HG02938 (cell line): ENCODE results near the gene LNX1.

Experiments used
- ATAC-seq: cut with Tn5 transposase; IDR thresholded peaks from one replicate; pipeline ENCODE4 v1.9.1; 2021; ENCODE audit warnings: mild to moderate bottlenecking, moderate library complexity; ENCODE audit not compliant: unreplicated experiment

LNX1 gene

DNA sequence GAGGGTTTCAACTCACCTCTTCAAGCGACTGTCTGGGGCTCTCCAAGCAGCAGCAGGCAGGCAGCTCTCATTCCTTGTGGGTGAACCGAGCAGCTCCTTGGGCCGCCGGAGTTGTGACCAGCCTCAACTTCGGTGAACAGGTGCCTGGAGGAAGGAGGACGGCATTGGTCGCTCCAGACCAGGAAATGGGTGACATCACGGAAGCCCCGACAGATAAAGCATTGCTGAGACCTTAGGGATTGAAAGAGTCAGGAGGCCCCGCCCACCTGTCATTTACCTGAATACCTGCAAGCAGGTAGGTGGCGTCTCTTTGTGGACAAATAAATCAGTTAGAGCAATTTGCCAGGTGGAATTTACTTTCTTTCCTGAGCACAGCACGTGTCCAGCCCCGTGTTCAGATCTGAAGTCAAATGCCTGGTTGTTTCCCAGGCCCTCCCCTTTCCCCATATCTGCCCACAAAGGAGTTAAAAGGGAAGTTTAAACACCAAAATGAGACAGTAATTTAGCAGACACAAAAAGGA is at the start of gene LNX1:
Gene LNX1 (minus strand): TSS at position 115 of the 521 bp plus-strand sequence. CDS start 17,484 bp downstream, outside the sequence.
- ATAC-seq = no peak

DNA sequence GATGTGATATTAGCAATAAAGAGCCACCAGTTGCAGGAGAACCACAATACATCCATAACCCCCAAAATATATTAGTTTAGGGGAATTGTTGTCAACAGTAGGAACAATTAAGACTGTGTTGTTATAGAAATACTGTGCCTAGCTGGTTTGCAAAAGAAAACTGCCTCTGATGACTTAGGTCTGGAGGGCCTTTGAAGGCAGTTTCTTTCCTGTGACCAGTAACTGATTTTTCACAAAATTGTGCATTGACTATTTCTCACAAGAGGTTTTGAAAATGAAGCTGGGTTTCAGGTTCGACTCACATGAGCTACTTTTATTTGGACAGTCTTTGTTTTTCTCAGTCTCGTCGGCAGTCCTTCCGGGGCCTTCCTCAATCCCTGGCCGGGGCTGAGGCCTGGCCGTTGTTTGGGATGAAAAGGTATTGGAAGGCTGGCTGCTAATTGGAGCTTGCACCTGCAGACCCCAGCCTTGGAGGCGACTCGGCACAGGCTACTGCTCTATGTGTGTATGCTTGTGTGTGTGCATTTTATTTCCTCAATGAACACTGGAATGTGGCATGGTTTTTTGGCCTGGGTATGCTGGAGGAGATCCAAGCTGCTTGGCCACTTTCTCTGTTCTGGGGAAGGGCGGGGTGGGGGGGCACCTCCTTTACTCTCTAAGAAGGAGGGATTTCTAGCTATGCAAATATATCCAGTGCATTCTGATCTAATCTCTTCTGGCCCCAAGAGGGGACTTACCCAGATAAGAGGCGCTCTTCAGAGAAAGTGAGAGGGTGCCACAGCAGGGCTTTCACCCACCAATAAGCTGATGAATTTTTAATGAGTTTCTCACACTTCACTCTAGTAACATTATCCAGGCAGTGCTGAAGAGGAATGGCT is 49.5 kb upstream of the LNX1 start:
- ATAC-seq = peak; percentile 79

DNA sequence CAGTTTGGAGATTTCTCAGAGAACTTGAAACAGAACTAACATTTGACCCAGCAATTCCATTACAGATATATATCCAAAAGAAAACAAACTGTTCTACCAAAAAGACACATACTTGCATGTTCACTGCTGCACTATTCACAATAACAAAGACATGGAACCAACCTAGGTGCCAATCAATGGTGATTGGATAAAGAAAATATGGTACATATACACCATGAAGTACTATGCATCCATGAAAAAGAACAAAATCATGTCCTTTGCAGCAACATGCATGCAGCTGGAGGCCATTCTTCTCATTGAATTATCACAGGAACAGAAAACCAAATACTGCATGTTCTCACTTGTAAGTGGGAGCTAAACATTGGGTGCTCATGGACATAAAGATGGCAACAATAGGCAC is 47.6 kb upstream of the LNX1 start:
- ATAC-seq = no peak

- no peak for ATAC-seq
Measured at GRCh38 chr4:53637348-53637747, 46.1 kb upstream of the LNX1 start.

DNA sequence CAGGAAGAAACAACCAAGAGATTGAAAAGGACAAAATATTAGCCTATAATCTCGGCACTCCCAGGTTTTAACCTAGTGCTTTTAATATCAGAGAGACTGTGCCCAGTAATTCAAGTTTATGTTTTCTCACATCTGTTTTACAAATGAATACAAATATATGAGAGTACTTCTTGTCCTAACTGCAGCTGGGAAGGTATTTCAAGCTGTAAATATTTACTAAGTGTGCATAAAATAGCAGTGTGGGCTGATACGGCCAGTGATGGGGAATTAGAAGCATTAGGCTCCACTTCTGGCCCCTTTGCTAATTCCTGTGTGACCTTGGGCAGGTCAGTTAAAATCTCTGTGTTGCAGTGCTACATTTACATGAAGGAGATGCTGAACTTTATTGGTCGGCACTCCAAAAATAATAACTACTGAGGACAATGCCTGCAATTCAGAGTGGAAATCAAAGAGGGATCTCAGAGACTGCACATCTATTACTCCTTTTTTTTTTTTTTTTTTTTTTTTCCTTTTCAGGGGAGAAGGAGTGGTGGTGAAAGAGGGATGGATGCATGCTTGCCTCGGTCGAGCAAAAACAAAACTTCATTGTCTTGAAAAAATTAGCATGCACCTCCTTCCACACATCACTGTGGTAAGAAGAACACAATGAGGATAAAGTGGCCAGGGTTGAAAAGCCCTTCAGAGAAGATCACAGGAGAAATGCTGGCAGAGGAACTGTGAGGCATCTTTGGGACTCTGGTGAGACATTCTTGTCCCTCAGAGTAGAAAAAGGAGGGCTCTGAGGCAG is 44.6 kb upstream of the LNX1 start:
- no peak for ATAC-seq

DNA sequence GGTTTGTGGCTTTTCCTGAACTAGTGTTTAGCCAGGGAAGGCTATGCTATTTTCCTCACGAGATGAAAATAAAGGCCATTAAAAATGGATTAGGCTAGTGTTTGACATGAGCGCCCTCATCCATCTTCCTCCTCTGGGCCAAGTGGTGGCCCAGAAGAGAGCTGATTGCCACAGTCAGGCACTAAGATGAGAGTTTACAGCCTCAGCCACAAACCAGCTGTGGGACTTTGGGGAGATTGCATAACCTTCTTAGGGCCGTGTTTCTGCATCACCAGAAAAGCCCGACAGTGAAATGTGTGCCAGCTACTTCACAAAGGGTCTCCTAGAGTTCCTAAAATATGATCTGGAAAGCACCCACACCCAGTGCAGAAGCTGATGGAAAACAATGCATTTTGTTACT is 42.3 kb upstream of the LNX1 start:
- no peak for ATAC-seq

- no peak for ATAC-seq
Measured at GRCh38 chr4:53629296-53629695, 38.0 kb upstream of the LNX1 start.

GRCh38 chr4:53626491-53626890 is 35.2 kb upstream of the LNX1 start:
- no peak for ATAC-seq

- no peak for ATAC-seq
Measured at GRCh38 chr4:53625888-53626287, 34.6 kb upstream of the LNX1 start.

DNA sequence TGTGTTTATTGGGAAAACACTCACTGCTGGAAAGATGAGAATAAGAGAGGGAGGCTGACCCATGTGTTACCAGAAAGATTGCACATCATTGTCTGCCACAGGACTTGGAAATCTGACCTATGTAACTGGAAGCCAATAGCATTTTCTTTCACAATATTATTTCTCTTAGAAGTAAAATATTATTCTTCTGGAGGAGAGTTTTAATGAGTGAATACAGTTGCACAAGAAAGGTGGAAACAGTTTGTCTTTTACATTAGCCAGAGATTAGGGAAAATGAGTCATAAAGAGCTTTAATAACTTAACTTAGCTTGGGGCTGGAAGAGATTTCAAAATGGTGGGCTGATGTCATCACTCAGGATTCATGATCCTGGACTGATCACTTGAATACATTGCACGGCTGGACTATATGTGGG is 31.5 kb upstream of the LNX1 start:
- no peak for ATAC-seq

DNA sequence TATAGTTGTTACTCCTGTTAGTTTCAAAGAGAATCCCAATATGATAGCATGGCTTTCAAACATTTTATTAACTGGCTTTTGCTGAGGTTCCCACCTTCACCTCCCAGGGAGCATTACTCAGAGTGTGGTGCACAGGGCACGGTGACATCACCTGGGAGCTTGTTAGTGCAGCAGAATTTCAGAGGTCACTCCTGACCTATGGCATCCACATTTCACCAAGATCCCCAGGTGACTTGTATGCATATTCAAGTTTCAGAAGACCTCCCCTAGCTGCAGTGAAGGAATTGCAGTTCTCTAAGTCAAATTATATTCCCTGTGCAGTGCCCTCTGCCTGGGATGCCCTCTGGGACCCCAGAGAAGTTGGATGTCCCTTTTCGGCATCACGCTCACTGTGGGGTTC is 29.7 kb upstream of the LNX1 start:
- no peak for ATAC-seq

- no peak for ATAC-seq
Measured at GRCh38 chr4:53619431-53619830, 28.1 kb upstream of the LNX1 start.

DNA sequence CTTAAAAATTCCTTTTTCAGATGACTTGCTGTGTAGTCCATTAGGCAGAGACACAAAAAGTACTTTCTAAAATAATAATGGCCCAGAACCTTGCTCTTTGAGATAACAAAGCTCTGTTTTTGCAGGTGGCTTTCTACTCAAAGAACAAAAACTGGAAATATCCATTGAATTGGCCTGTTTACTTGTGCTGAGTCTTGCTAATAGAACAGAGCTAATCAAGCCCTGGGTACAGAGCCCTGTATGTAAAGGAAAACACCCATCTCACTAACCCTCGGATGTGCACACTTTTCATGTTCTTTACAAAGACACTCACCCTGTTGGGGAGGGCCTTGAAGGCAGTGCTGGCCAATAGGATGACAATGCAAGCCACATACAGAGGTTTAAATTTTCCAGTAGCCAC is 27.0 kb upstream of the LNX1 start:
- ATAC-seq = no peak

- no peak for ATAC-seq
Measured at GRCh38 chr4:53617101-53617680, 25.9 kb upstream of the LNX1 start.

DNA sequence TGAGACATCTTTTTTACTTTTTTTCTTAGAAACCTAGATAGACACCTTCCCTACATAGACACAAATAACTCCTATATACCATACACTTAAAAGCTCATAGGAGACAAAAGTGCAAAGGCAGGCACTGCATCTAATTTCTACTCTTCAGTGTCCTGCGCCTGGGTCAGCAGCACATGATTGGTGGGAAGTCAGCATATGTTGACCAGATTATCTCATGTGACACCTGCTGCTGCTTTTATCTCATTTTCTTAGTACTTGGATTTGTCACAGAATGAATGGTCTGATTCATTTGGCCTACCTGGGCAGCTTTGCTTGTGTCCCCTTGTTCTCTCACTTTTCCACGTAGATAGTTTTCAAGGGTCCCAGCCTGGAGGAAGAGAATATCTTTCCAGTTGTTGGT is 24.9 kb upstream of the LNX1 start:
- ATAC-seq = no peak

DNA sequence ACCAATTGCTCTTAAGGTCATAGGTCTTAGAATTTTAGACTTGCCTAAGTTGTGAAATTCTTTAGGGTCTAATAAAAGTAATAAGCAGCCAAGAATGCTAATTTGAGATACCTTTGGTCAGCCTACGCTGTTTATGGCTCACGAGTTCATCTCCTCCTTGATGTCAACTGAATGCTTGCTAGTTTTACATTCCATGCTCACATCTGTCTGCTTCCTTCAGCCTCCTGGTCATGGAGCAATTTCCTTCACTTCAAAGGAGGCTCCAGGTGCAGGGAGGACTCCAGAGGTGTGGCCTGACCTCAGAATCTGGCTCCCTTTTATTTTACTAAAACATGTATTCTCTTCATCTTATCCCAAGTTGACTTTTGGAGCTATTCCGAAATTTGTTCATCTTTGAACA is 23.3 kb upstream of the LNX1 start:
- ATAC-seq = no peak

DNA sequence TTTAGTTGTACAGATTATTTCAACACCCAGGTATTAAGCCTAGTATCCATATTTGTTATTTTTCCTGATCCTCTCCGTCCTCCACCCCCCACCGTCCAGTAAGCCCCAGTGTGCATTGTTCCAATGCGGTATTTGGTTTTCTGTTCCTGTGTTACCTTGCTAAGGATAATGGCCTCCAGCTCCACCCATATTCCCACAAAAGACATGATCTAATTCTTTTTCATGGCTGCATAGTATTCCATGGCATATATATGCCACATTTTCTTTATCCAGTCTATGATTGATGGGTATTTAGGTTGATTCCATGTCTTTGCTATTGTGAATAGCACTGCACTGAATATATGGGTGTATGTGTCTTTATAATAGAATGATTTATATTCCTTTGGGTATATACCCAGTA is 22.1 kb upstream of the LNX1 start:
- no peak for ATAC-seq

DNA sequence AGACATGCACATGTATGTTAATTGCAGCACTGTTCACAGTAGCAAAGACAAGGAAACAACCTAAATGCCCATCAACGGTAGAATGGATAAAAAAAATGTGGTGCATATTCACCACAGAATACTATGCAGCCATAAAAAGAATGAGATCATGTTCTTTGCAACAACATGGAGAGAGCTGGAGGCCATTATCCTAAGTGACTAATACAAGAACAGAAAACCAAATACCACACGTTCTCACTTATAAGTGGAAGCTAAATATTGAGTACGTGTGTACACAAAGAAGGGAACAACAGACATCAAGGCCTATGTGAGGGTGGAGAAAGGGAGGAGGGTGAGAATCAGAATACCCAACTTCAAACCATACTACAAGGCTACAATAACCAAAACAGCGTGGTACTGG is 17.4 kb upstream of the LNX1 start:
- ATAC-seq = peak; percentile 49

- peak; percentile 70 for ATAC-seq
Measured at GRCh38 chr4:53608242-53608641, 17.0 kb upstream of the LNX1 start.

DNA sequence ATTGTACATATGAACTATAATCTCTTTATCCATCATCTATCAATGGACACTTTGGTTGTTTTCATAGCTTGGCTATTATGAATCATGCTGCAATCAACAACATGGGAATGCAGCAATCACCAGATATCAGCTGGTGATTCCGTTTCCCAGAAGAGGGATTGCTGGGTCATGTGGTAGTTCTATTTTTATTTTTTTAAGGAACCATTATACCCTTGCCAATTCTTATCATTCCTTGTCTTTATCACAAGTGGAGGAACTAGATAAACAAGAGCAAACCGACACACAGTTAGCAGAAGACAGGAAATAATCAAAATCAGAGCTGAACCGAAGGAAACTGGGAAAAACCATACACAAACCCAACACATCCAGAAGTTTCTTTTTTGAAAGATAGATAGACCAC is 14.5 kb upstream of the LNX1 start:
- ATAC-seq = no peak

- no peak for ATAC-seq
Measured at GRCh38 chr4:53602390-53602789, 11.1 kb upstream of the LNX1 start.
